ENCODE results near the gene NRG2. TPM values are rescaled to one million over a fixed set of nuclear protein-coding genes. Genes with fewer than 3 reads are reported as not detected.

The NRG2 gene
- total RNA-seq, 1 experiment from 2014 or later: not detected

DNA sequence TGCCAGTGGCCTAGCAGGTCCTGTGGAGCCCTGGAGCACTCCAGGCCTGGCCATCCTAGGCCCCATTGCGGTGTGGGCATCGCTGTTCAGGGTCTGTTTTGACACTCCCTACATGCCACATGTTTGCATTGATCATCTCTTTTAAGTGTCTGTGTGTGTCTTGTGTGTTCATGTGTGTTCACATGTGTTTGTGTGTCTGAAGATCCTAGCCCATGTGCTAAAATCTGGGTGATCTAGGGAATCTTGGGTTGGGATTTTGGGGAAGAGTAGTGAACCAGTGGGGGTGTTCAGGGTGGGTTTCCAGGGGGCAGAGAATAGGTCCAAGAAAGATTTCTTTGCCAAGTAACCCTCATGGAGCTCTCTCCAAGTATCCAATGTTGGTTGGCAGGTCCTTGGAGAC, 239.1 kb downstream of the NRG2 start:
- H3K4me1 ChIP-seq (ENCODE audit: insufficient read depth, low read length, poor library complexity, severe bottlenecking): no peaks in the 10 kb centered on the region
- peaks cover 26% of the 10 kb centered on the region for H3K27me3 ChIP-seq (replicated peaks; ENCODE audit: insufficient read depth, low read depth, low read length, poor library complexity)
- intact Hi-C loops (cut with micrococcal nuclease; ENCODE audit: unreplicated experiment): no loop called here
- ChIA-PET CTCF (no interaction called here), POLR2A (ENCODE audit: low non-redundant PET) (no interaction called here)
- no peaks in the 10 kb centered on the region for H3K9me3 ChIP-seq (ENCODE audit: low read depth, low read length, poor library complexity, severe bottlenecking)
- no peaks in the 10 kb centered on the region for H3K36me3 ChIP-seq (ENCODE audit: insufficient read depth, low read length, poor library complexity, severe bottlenecking)
- no peak overlapping the region for H3K4me3 ChIP-seq (ENCODE audit: low read depth, low read length, poor library complexity, severe bottlenecking)
- no peak for TF ChIP-seq EZH2 (IDR thresholded peaks at IDR 0.05; ENCODE audit: borderline replicate concordance, low read depth, low read length, poor library complexity, severe bottlenecking)
- TF ChIP-seq, protein P1, sequence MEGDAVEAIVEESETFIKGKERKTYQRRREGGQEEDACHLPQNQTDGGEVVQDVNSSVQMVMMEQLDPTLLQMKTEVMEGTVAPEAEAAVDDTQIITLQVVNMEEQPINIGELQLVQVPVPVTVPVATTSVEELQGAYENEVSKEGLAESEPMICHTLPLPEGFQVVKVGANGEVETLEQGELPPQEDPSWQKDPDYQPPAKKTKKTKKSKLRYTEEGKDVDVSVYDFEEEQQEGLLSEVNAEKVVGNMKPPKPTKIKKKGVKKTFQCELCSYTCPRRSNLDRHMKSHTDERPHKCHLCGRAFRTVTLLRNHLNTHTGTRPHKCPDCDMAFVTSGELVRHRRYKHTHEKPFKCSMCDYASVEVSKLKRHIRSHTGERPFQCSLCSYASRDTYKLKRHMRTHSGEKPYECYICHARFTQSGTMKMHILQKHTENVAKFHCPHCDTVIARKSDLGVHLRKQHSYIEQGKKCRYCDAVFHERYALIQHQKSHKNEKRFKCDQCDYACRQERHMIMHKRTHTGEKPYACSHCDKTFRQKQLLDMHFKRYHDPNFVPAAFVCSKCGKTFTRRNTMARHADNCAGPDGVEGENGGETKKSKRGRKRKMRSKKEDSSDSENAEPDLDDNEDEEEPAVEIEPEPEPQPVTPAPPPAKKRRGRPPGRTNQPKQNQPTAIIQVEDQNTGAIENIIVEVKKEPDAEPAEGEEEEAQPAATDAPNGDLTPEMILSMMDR (conservative IDR thresholded peaks at IDR 0.05; ENCODE audit: low read depth, low read length): no peak
- BruUV-seq (replicated peaks): no TSS peak
- no peak overlapping the region for H3K27ac ChIP-seq (ENCODE audit: low read depth, low read length, poor library complexity, severe bottlenecking)
- no peak for DNase-seq (ENCODE audit: low spot score)

DNA sequence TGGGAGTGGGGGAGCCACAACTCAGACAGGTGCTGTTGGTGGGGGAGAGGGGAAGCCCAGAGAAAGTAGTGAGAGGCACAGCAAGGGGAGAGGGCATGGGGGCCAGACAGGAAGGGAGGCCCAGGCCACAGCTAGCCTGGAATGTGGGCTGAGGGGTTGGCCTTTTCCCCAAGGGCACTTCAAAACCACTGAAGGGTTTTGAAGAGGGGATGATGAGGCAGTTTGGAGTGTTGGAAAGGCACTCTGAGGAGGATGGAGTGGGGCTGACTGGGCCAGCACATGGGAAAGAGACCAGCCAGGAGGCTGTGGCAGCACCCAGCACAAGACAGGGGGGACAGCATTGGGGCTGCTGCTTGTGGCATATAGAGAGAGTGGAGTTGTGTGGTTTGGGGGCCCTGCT, 243.7 kb downstream of the NRG2 start:
- BruUV-seq (replicated peaks): no TSS peak
- Histone ChIP-seq H3K4me1 (ENCODE audit: insufficient read depth, low read length, poor library complexity, severe bottlenecking) (peaks cover 6% of the 10 kb centered on the region), H3K27me3 (replicated peaks; ENCODE audit: insufficient read depth, low read depth, low read length, poor library complexity) (peaks cover 71% of the 10 kb centered on the region), H3K4me3 (ENCODE audit: low read depth, low read length, poor library complexity, severe bottlenecking) (no peak overlapping the region), H3K36me3 (ENCODE audit: insufficient read depth, low read length, poor library complexity, severe bottlenecking) (no peaks in the 10 kb centered on the region), H3K9me3 (ENCODE audit: low read depth, low read length, poor library complexity, severe bottlenecking) (no peaks in the 10 kb centered on the region), H3K27ac (ENCODE audit: low read depth, low read length, poor library complexity, severe bottlenecking) (no peak overlapping the region)
- TF ChIP-seq, protein P1 (conservative IDR thresholded peaks at IDR 0.05; ENCODE audit: low read depth, low read length): no peak
- TF ChIP-seq EZH2 (IDR thresholded peaks at IDR 0.05; ENCODE audit: borderline replicate concordance, low read depth, low read length, poor library complexity, severe bottlenecking): no peak
- intact Hi-C loops (cut with micrococcal nuclease; ENCODE audit: unreplicated experiment): no loop called here
- POLR2A ChIA-PET (ENCODE audit: low non-redundant PET): no interaction called here
- no peak for DNase-seq (ENCODE audit: low spot score)
- CTCF ChIA-PET: interaction anchor here (0.9 kb wide), 1 partner anchor 169 kb away, joined by 4 read pairs; no protein-coding TSS in a partner anchor

DNA sequence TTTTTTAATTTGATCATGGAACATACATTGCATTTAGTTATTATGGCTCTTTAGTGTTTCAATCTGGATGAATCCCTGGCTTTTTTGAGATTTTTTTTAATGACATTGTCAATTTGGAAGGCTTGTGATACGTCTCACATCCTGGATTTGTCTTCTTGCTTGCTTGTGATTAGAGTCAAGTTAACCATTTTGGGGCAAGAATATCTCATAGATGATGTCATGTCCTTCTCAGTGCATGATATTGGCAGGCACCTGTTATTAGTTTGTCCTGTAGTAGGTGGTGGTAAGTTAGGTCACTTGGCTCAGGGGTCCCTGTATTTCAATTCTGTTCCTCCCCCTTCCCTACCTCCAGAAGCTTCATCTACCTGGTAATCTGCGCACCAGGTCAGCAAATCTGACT, 244.2 kb downstream of the NRG2 start:
- CTCF ChIA-PET: no interaction called here
- Histone ChIP-seq H3K4me3 (ENCODE audit: low read depth, low read length, poor library complexity, severe bottlenecking) (no peak overlapping the region), H3K27me3 (replicated peaks; ENCODE audit: insufficient read depth, low read depth, low read length, poor library complexity) (peaks cover 76% of the 10 kb centered on the region), H3K9me3 (ENCODE audit: low read depth, low read length, poor library complexity, severe bottlenecking) (no peaks in the 10 kb centered on the region), H3K4me1 (ENCODE audit: insufficient read depth, low read length, poor library complexity, severe bottlenecking) (peaks cover 6% of the 10 kb centered on the region), H3K27ac (ENCODE audit: low read depth, low read length, poor library complexity, severe bottlenecking) (no peak overlapping the region), H3K36me3 (ENCODE audit: insufficient read depth, low read length, poor library complexity, severe bottlenecking) (no peaks in the 10 kb centered on the region)
- no peak for TF ChIP-seq EZH2 (IDR thresholded peaks at IDR 0.05; ENCODE audit: borderline replicate concordance, low read depth, low read length, poor library complexity, severe bottlenecking)
- TF ChIP-seq, protein P1 (conservative IDR thresholded peaks at IDR 0.05; ENCODE audit: low read depth, low read length): no peak
- DNase-seq (ENCODE audit: low spot score): no peak
- POLR2A ChIA-PET (ENCODE audit: low non-redundant PET): no interaction called here
- intact Hi-C loops (cut with micrococcal nuclease; ENCODE audit: unreplicated experiment): no loop called here
- BruUV-seq (replicated peaks): no TSS peak
